Endometrial microvascular endothelial cells (primary cell): Measurements from ENCODE around the gene CERT1. TPM values are rescaled to one million over a fixed set of nuclear protein-coding genes. Genes with fewer than 3 reads are reported as not detected.
"Not testable (repeated sequence)": the region's sequence is repeated elsewhere in the genome, so short reads cannot be mapped to it uniquely, and the experiment has no call there.

Experiments
- in situ Hi-C: cut with HindIII; loops from 2 replicates; pipeline ENCODE4 v1.10.0; 2017; ENCODE audit warnings: low sequenced_read_pairs, low pct_unique_long_range_greater_than_20kb; ENCODE audit errors: inconsistent ontology term
- total RNA-seq: library from RNA; depleted of rRNA; stranded (reverse); fragments of >200 nt; gene quantifications from one replicate; pipeline ENCODE4 v1.2.3, GENCODE V29; 2015; ENCODE audit errors: inconsistent ontology term

The CERT1 gene
- total RNA-seq, 1 donor from 2014 or later: 11.4 TPM

DNA sequence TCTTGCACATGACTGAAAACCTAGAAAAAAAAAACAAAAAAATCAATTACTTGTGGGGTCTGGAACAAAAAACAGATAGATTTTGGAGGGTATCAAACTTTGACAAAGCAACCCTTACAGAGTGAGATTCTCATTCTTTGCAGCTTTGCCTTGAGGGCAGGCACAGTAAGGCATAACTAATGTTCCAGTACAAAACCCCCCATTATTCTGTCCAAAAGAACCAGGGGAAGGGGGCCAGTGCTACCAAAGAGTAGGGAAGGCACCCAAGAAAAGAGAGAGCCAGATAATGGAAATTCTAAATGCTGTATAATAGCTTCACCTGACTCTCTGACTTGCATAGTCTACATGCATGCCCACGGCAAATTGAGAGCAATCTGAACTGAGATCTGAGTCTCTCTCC lies 13.2 kb upstream of the CERT1 start:
- in situ Hi-C loops: no loop called here

DNA sequence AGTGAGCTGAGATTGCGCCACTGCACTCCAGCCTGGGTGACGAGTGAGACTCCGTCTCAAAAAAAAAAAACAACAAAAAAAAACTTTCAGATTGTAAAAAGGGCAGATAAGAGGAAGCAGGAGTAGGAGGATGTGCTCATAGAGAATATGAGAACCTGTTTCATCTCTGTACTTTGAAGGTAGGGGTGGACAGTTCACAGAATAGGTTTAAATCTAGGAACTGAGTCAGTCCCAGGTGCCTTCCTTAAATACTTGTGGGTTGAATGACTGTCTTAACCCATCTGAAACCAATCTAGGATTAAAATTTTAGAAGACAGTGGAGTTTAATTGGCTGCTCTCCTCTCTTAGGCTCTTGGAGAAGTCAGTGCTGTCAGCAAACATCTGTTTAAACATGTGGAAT lies 12.6 kb upstream of the CERT1 start:
- in situ Hi-C loops: no loop called here

DNA sequence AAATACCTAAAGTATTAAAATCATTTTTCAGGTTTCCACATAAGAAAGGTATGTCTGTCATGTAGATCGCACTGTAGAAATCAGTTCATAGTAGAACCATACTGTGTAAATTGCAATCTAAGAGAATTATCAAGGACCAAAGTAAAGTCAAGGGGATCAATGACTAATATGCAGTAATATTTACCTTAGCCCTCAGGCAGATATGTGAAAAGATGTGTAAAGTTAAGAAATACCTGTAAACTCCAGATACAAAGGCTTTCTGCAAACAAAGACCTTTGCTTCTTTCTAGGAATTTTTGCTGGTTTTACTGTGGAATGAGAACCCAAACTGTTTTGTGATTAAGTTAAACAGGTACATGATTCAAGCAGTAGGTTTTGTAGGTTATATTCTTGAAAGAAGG lies 11.8 kb upstream of the CERT1 start:
- in situ Hi-C loops: no loop called here

DNA sequence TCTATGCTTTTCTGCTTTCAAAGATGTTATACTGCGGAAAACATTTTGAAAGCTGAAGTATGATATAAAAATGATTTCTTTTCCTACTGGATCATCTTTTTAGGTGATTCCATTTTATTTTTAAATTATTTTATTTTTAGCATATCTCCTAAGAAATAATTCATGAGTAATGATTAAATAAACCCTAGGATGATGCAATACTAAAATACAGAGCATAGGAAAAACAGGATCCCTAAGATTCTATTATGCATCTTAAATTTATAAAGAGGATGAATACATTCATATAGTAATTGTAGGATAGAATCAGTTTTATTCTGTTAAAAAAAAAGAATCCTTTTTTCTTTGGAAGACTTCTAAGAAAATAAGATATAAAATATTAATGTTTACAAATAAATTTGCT lies 11.1 kb upstream of the CERT1 start:
- in situ Hi-C loops: no loop called here

DNA sequence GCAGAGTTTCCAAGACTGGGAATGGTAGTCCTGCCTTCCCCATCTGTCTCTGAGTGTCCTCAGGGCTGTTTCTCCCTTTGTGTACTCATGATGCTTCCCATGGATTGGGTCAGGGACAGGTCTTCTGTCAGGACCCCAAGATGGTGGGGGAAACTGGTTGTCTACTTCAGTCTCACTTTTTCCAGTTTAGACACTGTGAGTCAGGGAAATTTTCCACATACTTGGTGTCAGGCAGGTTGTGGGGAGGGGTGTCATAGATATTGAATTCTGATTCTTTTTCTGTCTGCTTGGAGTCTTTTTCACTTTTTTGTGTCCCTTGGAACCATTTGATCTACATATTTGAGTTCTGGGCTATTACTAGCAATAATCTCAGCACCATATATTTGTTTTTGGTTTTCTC lies 10.6 kb upstream of the CERT1 start:
- in situ Hi-C loops: no loop called here

DNA sequence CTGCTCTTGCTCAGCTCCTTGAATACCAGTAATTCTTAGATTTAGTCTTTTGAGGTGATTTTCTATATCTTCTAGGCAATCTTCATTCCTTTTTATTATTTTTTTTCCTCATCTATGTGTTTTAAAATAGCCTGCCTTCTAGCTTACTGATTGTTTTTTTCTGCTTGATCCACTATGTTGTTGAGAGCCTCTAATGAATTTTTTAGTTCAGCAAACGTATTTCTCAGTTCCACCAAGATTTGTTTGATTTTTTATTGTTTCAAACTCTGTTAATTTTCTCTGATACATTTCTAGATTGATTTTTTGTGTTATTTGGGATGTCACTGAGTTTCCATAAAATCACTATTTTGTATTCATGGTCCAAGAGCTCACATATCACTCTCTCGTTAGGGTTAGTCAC lies 9.8 kb upstream of the CERT1 start:
- in situ Hi-C loops: no loop called here

DNA sequence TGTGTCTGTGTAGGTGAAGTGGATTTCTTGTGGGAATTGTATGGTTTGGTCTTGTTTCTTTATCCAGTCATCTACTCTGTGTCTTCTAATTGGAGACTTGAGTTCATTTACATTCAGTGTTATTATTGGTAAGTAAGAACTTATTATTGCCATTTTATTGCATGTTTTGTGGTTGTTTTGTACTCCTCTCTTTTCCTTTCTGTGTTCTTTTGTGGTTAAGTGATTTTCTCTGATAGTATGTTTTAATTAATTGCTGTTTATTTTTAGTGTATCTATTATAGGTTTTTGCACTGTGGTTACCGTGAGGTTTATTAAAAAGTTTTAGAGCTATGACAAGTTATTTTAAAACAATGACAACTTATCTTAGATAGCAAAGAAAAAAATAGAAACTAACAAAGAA lies 8.3 kb upstream of the CERT1 start:
- in situ Hi-C loops: no loop called here

DNA sequence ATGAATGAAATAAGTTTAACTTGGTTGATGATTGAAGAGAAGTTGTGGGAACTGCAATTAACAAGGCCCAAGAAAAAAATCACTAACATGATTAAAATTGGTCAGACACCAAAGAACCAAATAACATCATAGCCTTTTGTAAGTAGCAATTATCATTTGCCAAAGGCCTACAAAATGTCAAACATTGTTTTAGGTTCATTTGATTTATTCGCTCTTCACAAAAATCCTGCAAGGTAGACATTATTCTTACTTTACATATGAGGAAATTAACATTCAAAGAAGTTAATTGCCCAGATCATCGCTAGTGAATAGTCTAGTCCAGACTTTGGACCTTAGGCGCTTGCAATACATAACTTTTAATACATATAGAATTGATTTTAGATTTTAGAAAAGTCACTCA lies 2.9 kb upstream of the CERT1 start:
- in situ Hi-C loops: no loop called here

DNA sequence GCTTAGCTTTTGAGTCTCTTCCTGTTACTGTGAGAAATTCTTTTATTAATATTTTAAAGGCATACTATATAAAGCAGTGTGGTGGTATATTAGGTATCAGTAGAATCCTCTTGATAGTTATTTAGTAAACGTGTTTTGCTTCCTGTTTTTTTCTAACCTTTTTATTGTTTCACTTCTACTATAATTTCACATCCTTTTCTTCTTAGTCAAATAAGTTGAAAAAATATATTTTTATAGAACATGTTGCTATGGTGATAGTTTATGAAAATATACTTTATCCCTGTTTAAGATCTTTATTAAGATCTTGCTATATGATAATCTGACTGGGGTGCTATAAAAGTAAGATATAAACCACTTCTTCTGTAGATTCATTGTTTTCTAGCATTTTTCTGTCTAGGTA lies 2.4 kb upstream of the CERT1 start:
- in situ Hi-C loops: no loop called here

DNA sequence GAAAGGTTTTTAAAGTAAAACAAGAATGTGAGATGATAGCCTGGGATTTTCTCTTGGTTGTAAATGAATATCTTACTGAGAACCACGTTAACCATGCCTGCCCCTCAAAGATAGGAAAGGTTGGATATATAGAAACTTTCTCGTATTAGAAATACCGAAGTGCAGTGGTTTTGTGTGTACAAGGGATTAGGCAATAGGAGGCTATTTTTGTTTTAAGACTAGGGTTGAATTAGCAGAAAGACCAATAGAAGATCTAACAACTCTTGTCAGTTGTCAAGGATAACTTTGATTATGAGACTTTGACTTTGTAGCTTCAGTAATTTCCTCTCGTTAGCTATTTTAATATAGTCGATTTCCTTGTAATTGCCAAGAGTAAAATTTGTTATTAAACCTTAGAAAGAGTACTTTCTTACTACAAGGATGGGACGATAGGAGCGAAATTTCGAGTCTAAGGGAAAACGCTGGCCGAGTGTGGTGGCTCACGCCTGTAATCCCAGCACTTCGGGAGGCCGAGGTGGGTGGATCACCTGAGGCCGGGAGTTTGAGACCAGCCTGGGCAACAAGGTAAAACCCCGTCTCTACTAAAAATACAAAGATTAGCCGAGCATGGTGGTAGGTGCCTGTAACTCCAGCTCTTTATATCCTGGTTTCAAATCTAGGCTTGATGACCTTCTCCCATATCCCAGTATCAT lies 1.1 kb upstream of the CERT1 start:
- in situ Hi-C loops: no loop called here

DNA sequence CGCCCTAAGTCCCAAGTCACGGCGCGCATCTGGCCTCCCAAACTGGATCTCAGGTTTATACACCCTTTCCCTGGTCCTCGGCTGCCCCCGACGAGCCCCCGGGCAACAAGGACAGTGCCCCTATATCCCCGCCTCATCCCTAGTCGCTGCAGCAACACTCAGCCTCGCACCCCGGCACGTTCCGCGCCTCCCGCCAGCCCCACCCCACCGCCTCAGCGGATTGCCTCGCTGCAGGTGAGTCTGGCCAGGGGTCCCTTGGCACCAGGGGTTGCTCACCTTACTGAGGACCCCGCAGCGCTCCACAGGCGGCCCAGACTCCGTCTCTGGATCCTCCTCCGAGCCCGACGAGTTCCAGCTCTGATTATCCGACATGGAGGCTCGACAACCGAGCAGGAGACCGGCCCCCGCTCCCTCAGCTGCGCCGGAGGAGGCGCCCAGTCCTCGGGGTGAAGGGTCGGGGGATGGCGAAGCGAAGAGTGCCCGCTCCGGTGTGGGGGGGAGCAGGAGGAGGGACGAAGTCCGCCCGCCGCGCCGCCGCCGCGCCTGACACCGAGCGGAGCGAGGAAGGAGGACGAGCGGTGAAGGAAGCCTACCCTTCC lies 494 bp downstream of the CERT1 start:
- in situ Hi-C loops: no loop called here

DNA sequence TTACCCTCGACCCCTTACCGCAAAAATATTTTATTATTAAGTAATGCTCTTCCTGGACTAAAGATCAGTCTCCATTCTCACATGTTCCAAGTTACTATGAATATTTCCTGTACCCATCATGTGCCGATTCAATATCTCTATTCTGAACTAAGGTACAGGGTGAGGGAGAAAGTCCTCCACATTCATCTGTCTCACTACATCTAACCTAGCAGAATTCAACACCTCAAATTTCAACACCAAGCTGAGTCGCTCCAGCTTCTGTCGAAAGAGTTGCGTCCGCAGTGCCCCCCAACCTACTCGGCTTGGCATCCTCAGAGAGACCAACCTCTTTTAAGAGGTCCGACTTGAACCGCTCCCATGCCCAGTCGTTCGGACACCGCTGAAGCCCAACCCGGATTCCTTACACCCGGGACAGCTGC lies 1.0 kb downstream of the CERT1 start:
- in situ Hi-C loops: no loop called here

DNA sequence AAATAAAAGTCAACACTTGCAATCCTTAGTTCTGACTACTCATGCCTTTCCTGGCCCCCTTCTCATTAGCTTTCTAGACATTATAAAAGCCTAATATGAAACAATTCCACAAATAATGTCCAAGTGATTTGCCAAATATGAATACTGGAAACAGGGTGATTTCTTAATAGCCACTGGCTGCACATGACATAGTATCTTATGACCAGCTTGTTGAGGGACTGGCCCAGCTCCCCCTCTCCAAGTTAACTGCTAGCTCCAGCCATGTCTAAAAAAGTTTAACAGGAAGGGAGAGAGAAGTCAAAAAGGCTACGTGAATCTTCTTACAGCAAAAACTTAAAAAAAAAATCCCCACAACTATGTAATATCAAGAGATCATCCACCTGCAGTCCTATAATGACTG lies 1.5 kb downstream of the CERT1 start:
- in situ Hi-C loops: no loop called here

DNA sequence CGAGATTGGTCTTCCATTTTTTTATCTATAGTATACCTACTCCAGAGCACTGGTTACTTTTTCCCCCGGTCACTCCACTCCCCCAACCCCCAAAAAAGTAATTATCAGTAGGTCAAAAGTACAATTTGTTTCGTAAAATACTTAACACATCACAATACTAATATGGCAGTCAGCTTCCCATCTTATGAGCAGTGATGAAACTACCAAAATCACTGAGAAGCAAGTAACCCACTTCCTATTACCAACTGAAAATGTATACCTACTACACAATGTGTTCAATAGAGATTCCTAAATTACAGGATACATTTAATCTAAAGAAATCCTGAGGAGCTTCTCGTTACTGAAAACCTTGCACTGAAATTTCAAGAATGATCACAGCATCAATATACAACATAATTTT lies 1.9 kb downstream of the CERT1 start:
- in situ Hi-C loops: no loop called here

DNA sequence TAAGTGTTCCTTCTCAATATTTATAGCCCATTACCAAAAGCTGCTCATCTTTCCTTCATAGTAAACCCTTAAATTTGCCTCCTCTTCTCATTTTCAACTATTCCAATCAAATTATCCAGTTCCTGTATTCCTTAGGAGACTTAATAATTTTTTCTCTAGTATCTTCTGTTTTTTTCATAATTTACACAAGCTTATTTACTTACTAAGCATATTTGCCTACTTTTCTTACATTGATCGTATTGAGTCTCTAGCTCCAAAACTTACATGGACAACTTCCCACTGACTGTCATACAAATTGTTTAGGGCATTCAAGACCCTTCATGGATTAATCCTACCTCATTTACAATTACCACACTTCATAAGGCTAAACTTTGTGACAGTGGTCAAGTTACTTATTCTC lies 3.6 kb downstream of the CERT1 start:
- in situ Hi-C loops: no loop called here

DNA sequence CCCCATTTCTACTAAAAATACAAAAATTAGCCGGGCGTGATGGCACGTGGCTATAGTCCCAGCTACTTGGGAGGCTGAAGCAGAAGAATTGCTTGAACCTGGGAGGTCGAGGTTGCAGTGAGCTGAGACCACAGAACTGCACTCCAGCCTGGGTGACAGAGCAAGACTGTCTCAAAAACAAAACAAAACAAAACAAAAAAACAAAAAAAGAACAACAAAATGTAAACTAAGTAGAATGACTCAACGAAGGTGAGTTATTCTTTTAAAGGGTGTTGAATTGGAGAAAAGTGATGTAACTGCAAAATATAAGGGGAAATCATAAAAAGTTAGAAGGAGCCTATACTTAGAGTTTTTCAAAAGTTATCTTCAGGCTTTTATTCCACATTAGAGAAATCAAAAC lies 6.3 kb downstream of the CERT1 start:
- in situ Hi-C loops: not testable (repeated sequence)

DNA sequence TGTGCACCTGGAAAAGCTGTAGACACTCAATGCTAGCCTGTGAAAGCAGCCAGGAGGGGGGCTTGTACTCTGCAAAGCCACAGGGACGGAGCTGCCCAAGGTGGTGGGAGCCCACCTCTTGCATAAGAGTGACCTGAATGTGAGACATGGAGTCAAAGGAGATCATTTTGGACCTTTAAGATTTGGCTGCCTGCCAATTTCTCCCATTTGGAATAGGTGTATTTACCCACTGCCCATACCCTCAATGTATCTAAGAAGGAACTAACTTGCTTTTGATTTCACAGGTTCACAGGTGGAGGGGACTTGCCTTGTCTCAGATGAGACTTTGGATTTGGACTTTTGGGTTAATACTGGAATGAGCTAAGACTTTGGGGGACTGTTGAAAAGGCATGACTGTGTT lies 12.6 kb downstream of the CERT1 start:
- in situ Hi-C loops: not testable (repeated sequence)

DNA sequence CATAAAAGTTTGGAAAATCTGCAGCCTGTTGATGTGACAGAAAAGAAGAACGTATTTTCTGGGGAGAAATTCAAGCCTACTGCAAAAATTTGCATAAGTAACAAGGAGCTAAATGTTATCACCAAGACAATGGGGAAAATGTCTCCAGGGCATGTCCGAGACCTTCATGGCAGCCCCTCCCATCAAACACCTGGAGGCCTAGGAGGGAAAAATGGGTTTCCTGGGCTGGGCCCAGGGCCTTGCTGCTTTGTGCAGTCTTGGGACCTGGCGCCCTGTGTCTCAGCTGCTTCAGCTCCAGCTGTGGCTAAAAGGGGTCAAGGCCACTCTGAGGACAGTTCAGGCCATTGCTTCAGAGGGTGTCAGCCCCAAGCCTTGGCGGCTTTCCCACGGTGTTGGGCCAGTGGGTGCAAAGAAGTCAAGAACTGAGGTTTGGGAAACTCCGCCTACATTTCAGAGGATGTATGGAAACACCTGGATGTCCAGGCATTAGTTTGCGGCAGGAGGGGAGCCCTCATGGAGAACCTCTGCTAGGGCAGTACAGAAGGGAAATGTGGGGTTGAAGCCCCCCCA lies 13.1 kb downstream of the CERT1 start:
- in situ Hi-C loops: no loop called here

DNA sequence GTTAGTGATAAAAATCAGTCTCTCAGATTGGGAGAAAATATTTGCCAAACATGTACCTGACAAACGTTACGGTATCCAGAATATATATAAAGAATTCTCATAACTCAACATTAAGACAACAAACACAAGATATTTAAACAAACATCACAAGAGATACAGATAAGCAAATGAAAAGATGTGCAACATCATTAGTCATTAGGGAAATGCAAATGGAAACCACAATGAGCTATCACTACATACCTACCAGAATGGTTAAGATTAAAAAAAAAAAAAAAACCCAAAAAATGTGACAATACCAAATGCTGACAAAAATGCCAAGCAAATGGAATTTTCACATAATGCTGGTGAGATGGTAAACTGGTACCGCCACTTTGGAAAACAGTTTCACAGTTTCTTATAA lies 15.4 kb downstream of the CERT1 start:
- in situ Hi-C loops: no loop called here

DNA sequence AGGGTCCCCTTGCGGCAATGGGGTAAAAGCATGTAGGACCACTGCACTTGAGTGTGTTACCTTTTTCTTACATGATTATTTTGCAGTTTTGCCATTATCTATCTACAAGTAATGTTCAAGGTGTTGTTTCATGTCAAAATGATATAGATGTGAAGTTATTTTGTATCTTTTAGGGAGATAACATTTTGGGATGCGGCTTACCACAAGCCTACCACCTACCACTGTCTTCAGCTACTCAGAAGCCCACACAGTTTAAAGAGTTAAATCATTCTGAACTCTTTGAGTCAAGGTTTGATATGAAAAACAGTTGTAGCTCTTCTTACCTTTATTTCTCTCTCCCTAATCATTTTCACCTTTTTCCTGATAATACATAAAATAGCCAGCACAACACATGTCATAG lies 19.8 kb downstream of the CERT1 start:
- in situ Hi-C loops: no loop called here

DNA sequence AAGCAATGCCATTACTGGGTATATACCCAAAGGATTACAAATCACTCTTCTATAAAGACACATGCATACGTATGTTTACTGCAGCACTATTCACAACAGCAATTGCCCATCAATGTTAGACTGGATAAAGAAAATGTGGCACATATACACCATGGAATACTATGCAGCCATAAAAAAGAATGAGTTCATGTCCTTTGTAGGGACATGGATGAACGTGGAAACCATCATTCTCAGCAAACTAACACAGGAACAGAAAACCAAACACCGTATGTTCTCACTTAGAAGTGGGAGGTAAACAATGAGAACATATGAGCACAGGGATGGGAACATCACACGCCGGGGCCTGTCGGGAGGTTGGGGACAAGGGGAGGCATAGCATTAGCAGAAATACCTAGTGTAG lies 21.6 kb downstream of the CERT1 start:
- in situ Hi-C loops: not testable (repeated sequence)
